K562 (cell line): ENCODE measurements around the gene IRX5. TPM values are rescaled to one million over a fixed set of nuclear protein-coding genes. Genes with fewer than 3 reads are reported as not detected.
A peak's percentile ranks its signal among the peaks of the same experiment; 100 is the strongest.

Experiments
- ARHGAP35 ChIP-seq: fragments of 450-650 bp; IDR thresholded peaks from 2 replicates; pipeline ENCODE4 v1.6.1; 2018; ENCODE audit not compliant: partially characterized antibody
- CBX5 ChIP-seq: IDR thresholded peaks from 2 replicates; pipeline ENCODE4 v1.6.1; 2014; ENCODE audit warnings: low read depth, borderline replicate concordance
- DPF2 ChIP-seq: fragments of 450-650 bp; IDR thresholded peaks from 2 replicates; pipeline ENCODE4 v1.6.1; 2016
- JUNB ChIP-seq: fragments of 450-650 bp; formaldehyde crosslinking; conservative IDR thresholded peaks from 2 replicates; pipeline ENCODE4 v1.4.0; 2020; ENCODE audit warnings: mild to moderate bottlenecking
- LARP7 ChIP-seq: fragments of 450-650 bp; IDR thresholded peaks from 2 replicates; pipeline ENCODE4 v1.6.1; 2016
- MECOM ChIP-seq: fragments of 250-450 bp; sonication (Bioruptor Pico); IDR thresholded peaks from 2 replicates; pipeline ENCODE4 v1.8.0; 2022; ENCODE audit warnings: inconsistent platforms
- MYC ChIP-seq, 2 experiments: fragments of 250-450 bp in 1 of 2; sonication (Bioruptor Pico) in 1 of 2; IDR thresholded peaks; 2 replicates each; pipeline versions ENCODE4 v1.5.1 to v1.6.1; 2012 to 2021; ENCODE audit warnings: low read depth in 2 of 2, borderline replicate concordance in 1 of 2, improper control_type of control experiment in 1 of 2, low read length in 1 of 2, mild to moderate bottlenecking in 1 of 2, moderate library complexity in 1 of 2
- NCOA1 ChIP-seq: fragments of 450-650 bp; IDR thresholded peaks from 2 replicates; pipeline ENCODE4 v1.6.1; 2016; ENCODE audit warnings: low read depth
- NR4A1 ChIP-seq, 2 experiments: fragments of 250-450 bp in 1 of 2; fragments of 450-650 bp in 1 of 2; sonication (Bioruptor Pico) in 1 of 2; IDR thresholded peaks; 2 replicates each; pipeline versions ENCODE4 v1.4.0 to v1.6.1; 2016 to 2020; ENCODE audit warnings: mild to moderate bottlenecking in 2 of 2, missing compliant biosample characterization in 1 of 2, missing genetic modification characterization in 1 of 2, moderate library complexity in 1 of 2
- PHB ChIP-seq: fragments of 250-450 bp; sonication (Bioruptor Pico); IDR thresholded peaks from 2 replicates; pipeline ENCODE4 v1.5.0; 2021
- PHF21A ChIP-seq: fragments of 450-650 bp; IDR thresholded peaks from 2 replicates; pipeline ENCODE4 v1.6.1; 2017; ENCODE audit warnings: low read depth, borderline replicate concordance
- RAD51 ChIP-seq: fragments of 450-650 bp; IDR thresholded peaks from 2 replicates; pipeline ENCODE4 v1.7.1; 2016; ENCODE audit warnings: low read depth, mild to moderate bottlenecking, borderline replicate concordance
- SMARCC2 ChIP-seq: fragments of 450-650 bp; IDR thresholded peaks from 2 replicates; pipeline ENCODE4 v1.6.1; 2017; ENCODE audit warnings: antibody characterized with exemption, moderate library complexity, mild to moderate bottlenecking, low read depth
- SUPT5H ChIP-seq: fragments of 450-650 bp; IDR thresholded peaks from 2 replicates; pipeline ENCODE4 v1.6.1; 2016
- ZNF644 ChIP-seq: fragments of 200-800 bp; sonication (Bioruptor generic); IDR thresholded peaks from 2 replicates; pipeline ENCODE4 v1.6.1; 2016; ENCODE audit warnings: low read depth, missing genetic modification characterization, missing compliant biosample characterization
- ZNF668 ChIP-seq: fragments of 250-450 bp; sonication (Bioruptor Pico); IDR thresholded peaks from 2 replicates; pipeline ENCODE4 v1.8.0; 2022; ENCODE audit warnings: mild to moderate bottlenecking, inconsistent platforms
- ZNF696 ChIP-seq: fragments of 250-450 bp; sonication (Bioruptor Pico); conservative IDR thresholded peaks from 2 replicates; pipeline ENCODE4 v1.4.0; 2020; ENCODE audit warnings: mild to moderate bottlenecking, moderate library complexity
- ZNF77 ChIP-seq: fragments of 250-450 bp; sonication (Bioruptor Pico); IDR thresholded peaks from 2 replicates; pipeline ENCODE4 v1.5.0; 2020
- ZNF79 ChIP-seq: fragments of 250-450 bp; sonication (Bioruptor Pico); IDR thresholded peaks from 2 replicates; pipeline ENCODE4 v1.4.0; 2020; ENCODE audit warnings: low read depth, mild to moderate bottlenecking, moderate library complexity
- ZSCAN29 ChIP-seq: fragments of 450-650 bp; IDR thresholded peaks from 2 replicates; pipeline ENCODE4 v1.6.1; 2017
- polyA plus RNA-seq, 8 experiments: library from polyadenylated mRNA; depleted of rRNA in 4 of 8; stranded (reverse) in 5 of 8; unstranded in 3 of 8; fragments of >200 nt; fragmentation: Nextera tagmentation in 2 of 8; fragmentation: Illumina TruSeq in 1 of 8; extraction: Ambion mirVana in 2 of 8; extraction: Trizol in 1 of 8; gene quantifications; 2 replicates each; pipeline versions ENCODE4 v1.2.1 to v1.2.3, GENCODE V29; 2011 to 2014; ENCODE audit warnings: inconsistent platforms in 1 of 8, missing spikeins in 1 of 8
- total RNA-seq, 7 experiments: library from RNA; depleted of rRNA in 6 of 7; stranded (reverse); fragments of >200 nt in 6 of 7; fragmentation: Illumina TruSeq in 2 of 7; extraction: Trizol in 2 of 7; gene quantifications; 2 replicates each; pipeline versions ENCODE4 v1.2.1 to v1.2.3, GENCODE V29; 2011 to 2021; ENCODE audit warnings: low replicate concordance in 1 of 7
- TF ChIP-seq, protein P1 (sequence below), 3 experiments: fragments of 200-800 bp in 1 of 3; sonication (Bioruptor generic) in 1 of 3; sonication (generic) in 1 of 3; formaldehyde crosslinking in 1 of 3; IDR thresholded peaks; 2 replicates each; pipeline versions ENCODE4 v1.6.1 to v1.8.0; 2016 to 2022; ENCODE audit warnings: mild to moderate bottlenecking in 2 of 3, missing compliant biosample characterization in 2 of 3, missing genetic modification characterization in 2 of 3, missing genetic modification reagents in 1 of 3
- TF ChIP-seq, protein P2 (sequence below): fragments of 250-450 bp; sonication (Bioruptor Pico); IDR thresholded peaks from 2 replicates; pipeline ENCODE4 v1.9.0; 2021; ENCODE audit warnings: mild to moderate bottlenecking
- TF ChIP-seq, protein P3 (sequence below): sonication (generic); formaldehyde crosslinking; IDR thresholded peaks from 2 replicates; pipeline ENCODE4 v1.9.0; 2022; ENCODE audit warnings: mild to moderate bottlenecking, missing genetic modification reagents
- TF ChIP-seq, protein P4 (sequence below): fragments of 250-450 bp; sonication (Bioruptor Pico); IDR thresholded peaks from 2 replicates; pipeline ENCODE4 v1.8.0; 2022; ENCODE audit warnings: moderate library complexity, mild to moderate bottlenecking, inconsistent platforms
- TF ChIP-seq, protein P5 (sequence below): sonication (generic); formaldehyde crosslinking; IDR thresholded peaks from 2 replicates; pipeline ENCODE4 v1.8.1; 2023; ENCODE audit warnings: mild to moderate bottlenecking, missing genetic modification reagents

Gene IRX5
- total and polyA plus RNA-seq, 9 of the 15 experiments (the other 6 are each of a cell fraction or from before 2014, with no cell fraction given) = 0.20 to 4.2 (median 0.94) TPM

DNA sequence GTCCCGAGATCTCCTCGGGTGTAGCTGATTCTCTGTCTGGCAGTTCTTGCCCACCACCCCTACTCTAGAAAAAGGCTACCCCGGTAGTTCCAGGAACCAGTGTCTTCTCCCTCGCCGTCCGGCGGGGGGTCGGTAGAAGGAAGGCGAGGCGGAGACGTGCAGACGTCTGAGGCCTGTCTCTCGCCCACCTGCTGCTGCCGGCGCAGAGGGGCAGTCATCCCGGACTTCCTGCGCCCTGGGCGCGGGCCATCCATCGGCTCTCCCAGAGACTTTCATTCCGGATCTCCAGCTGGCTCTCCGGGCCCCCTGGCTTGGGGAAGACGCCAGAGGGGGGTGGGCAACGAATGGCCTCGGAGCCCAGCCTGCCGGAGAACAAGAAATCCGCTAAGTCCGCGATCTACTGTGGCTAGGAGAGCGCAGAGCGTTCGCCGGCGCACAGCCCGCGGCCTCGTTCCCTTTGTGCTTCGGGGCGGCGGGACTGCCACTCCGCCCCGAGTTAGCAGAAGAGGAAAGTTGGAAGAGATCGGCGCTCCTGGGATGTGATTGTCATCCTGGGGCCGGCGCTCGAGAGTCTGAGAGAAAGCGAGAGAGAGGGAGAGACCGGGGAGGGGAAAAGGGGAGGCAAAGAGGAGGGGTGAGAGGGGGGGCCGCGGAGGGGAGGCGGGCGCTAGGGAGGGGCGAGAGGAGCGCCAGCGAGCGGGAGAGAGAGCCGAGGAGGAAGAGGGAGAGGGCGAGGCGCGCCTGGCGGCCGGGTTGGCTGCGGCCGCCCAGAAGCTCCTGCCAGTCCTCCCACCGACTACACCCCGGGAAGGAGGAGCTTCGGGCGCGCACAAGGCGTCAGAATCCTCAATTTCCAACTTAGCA is at the start of gene IRX5 (continued):
- TF ChIP-seq, protein P1, sequence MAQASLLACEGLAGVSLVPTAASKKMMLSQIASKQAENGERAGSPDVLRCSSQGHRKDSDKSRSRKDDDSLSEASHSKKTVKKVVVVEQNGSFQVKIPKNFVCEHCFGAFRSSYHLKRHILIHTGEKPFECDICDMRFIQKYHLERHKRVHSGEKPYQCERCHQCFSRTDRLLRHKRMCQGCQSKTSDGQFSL (CRISPR knock-in tag; IDR thresholded peaks at IDR 0.05) = no peak; the same call in 1 of the 2 replicates
- TF ChIP-seq, protein P1 (tag; IDR thresholded peaks at IDR 0.05) = peak in 1 of 2 experiments; percentile 76; a peak in 1 of 4 replicates
- TF ChIP-seq, protein P2, sequence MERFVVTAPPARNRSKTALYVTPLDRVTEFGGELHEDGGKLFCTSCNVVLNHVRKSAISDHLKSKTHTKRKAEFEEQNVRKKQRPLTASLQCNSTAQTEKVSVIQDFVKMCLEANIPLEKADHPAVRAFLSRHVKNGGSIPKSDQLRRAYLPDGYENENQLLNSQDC (CRISPR knock-in tag) = no peak
- no peak for TF ChIP-seq NR4A1 (CRISPR knock-in tag; IDR thresholded peaks at IDR 0.05)
- TF ChIP-seq NR4A1 (tag; IDR thresholded peaks at IDR 0.05) = no peak
- peak; percentile 59 for TF ChIP-seq SUPT5H
- no peak for TF ChIP-seq ZSCAN29
- TF ChIP-seq ZNF644 (tag) = no peak
- TF ChIP-seq LARP7 = no peak
- TF ChIP-seq, protein P3, sequence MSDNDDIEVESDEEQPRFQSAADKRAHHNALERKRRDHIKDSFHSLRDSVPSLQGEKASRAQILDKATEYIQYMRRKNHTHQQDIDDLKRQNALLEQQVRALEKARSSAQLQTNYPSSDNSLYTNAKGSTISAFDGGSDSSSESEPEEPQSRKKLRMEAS (CRISPR knock-in tag) = no peak
- no peak for TF ChIP-seq ZNF77 (CRISPR knock-in tag)
- TF ChIP-seq MYC (IDR thresholded peaks at IDR 0.05; ENCODE audit: low read depth, low read length) = no peak
- no peak for TF ChIP-seq MYC (CRISPR knock-in tag; IDR thresholded peaks at IDR 0.05; ENCODE audit: borderline replicate concordance, low read depth)
- TF ChIP-seq NCOA1 = 0 out of 2 replicates have a peak, but pooled peaks have one; percentile 28
- no peak for TF ChIP-seq ZNF668
- TF ChIP-seq ARHGAP35 = no peak
- 0 out of 2 replicates have a peak, but pooled peaks have one; percentile 19 for TF ChIP-seq PHF21A
- TF ChIP-seq, protein P4, sequence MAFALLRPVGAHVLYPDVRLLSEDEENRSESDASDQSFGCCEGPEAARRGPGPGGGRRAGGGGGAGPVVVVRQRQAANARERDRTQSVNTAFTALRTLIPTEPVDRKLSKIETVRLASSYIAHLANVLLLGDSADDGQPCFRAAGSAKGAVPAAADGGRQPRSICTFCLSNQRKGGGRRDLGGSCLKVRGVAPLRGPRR (CRISPR knock-in tag) = no peak
- no peak for TF ChIP-seq JUNB (CRISPR knock-in tag)
- no peak for TF ChIP-seq MECOM
- TF ChIP-seq RAD51 = no peak
- no peak for TF ChIP-seq PHB (CRISPR knock-in tag)
- no peak for TF ChIP-seq ZNF79 (CRISPR knock-in tag)
- TF ChIP-seq, protein P5, sequence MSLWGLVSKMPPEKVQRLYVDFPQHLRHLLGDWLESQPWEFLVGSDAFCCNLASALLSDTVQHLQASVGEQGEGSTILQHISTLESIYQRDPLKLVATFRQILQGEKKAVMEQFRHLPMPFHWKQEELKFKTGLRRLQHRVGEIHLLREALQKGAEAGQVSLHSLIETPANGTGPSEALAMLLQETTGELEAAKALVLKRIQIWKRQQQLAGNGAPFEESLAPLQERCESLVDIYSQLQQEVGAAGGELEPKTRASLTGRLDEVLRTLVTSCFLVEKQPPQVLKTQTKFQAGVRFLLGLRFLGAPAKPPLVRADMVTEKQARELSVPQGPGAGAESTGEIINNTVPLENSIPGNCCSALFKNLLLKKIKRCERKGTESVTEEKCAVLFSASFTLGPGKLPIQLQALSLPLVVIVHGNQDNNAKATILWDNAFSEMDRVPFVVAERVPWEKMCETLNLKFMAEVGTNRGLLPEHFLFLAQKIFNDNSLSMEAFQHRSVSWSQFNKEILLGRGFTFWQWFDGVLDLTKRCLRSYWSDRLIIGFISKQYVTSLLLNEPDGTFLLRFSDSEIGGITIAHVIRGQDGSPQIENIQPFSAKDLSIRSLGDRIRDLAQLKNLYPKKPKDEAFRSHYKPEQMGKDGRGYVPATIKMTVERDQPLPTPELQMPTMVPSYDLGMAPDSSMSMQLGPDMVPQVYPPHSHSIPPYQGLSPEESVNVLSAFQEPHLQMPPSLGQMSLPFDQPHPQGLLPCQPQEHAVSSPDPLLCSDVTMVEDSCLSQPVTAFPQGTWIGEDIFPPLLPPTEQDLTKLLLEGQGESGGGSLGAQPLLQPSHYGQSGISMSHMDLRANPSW (CRISPR knock-in tag) = no peak
- TF ChIP-seq ZNF696 (CRISPR knock-in tag) = no peak
- no peak for TF ChIP-seq DPF2
- TF ChIP-seq CBX5 = no peak
- no peak for TF ChIP-seq SMARCC2
